ENCODE data around the gene FOXA2.

- TF ChIP-seq CTCF (IDR thresholded peaks at IDR 0.05) (no peak), POLR2A (IDR thresholded peaks at IDR 0.05) (no peak)
These were observed 45.1 kb upstream of the FOXA2 start for GRCh38 chr20:22629447-22629846.

Data from Peyer's patch (tissue), 4 donors.